GM18520 (cell line): ENCODE results near the gene INPP5A.
"Not testable (repeated sequence)": the region's sequence is repeated elsewhere in the genome, so short reads cannot be mapped to it uniquely, and the experiment has no call there.

ENCODE experiments used
- ATAC-seq: cut with Tn5 transposase; IDR thresholded peaks from one replicate; pipeline ENCODE4 v1.9.1; 2021; ENCODE audit not compliant: unreplicated experiment

The INPP5A gene

GRCh38 chr10:132787495-132788179, 250.1 kb downstream of the INPP5A start:
- ATAC-seq: no peak

GRCh38 chr10:132788180-132788830, 250.7 kb downstream of the INPP5A start:
- no peak for ATAC-seq

GRCh38 chr10:132788831-132789219, 251.2 kb downstream of the INPP5A start:
- no peak for ATAC-seq

- ATAC-seq: no peak
These were observed 252.1 kb downstream of the INPP5A start for GRCh38 chr10:132789659-132790148.

GRCh38 chr10:132790470-132790869, 252.9 kb downstream of the INPP5A start:
- ATAC-seq: no peak

GRCh38 chr10:132790934-132791829, 253.6 kb downstream of the INPP5A start:
- no peak for ATAC-seq

GRCh38 chr10:132792099-132792498, 254.5 kb downstream of the INPP5A start:
- ATAC-seq: not testable (repeated sequence)

- ATAC-seq: no peak
These were observed 255.2 kb downstream of the INPP5A start for GRCh38 chr10:132792796-132793195.

- ATAC-seq: no peak
These were observed 255.6 kb downstream of the INPP5A start for GRCh38 chr10:132793213-132793612.

GRCh38 chr10:132793871-132794849, 256.6 kb downstream of the INPP5A start:
- no peak for ATAC-seq

GRCh38 chr10:132796846-132797245, 259.3 kb downstream of the INPP5A start:
- no peak for ATAC-seq

GRCh38 chr10:132797986-132798385, 260.4 kb downstream of the INPP5A start:
- not testable (repeated sequence) for ATAC-seq

GRCh38 chr10:132798403-132798802, 260.8 kb downstream of the INPP5A start:
- no peak for ATAC-seq

GRCh38 chr10:132798876-132799275, 261.3 kb downstream of the INPP5A start:
- ATAC-seq: no peak

- no peak for ATAC-seq
These were observed 262.3 kb downstream of the INPP5A start for GRCh38 chr10:132799865-132800264.

GRCh38 chr10:132802048-132802447, 264.5 kb downstream of the INPP5A start:
- ATAC-seq: no peak

- ATAC-seq: no peak
These were observed 265.2 kb downstream of the INPP5A start for GRCh38 chr10:132802694-132803320.

GRCh38 chr10:132803416-132804210, 266.0 kb downstream of the INPP5A start:
- no peak for ATAC-seq

- ATAC-seq: no peak
These were observed 266.7 kb downstream of the INPP5A start for GRCh38 chr10:132804287-132804686.
